Measurements from ENCODE around the gene SYMPK.
"Not testable (repeated sequence)": the region's sequence is repeated elsewhere in the genome, so short reads cannot be mapped to it uniquely, and the experiment has no call there.

SYMPK gene

GRCh38 chr19:45862564-45863334 is at the start of gene SYMPK:
Gene SYMPK (minus strand): TSS chr19:45863147. CDS start chr19:45854495, 8,652 bp downstream.
- DNase-seq (ENCODE audit: low read depth, low spot score) = peak; percentile 99

GRCh38 chr19:45911291-45911690 is 48.3 kb upstream of the SYMPK start:
- no peak for DNase-seq (ENCODE audit: low read depth, low spot score)

GRCh38 chr19:45908956-45909355 is 46.0 kb upstream of the SYMPK start:
- DNase-seq (ENCODE audit: low read depth, low spot score) = no peak

- no peak for DNase-seq (ENCODE audit: low read depth, low spot score)
These were observed 43.3 kb upstream of the SYMPK start for GRCh38 chr19:45906221-45906620.

- DNase-seq (ENCODE audit: low read depth, low spot score) = no peak
These were observed 42.1 kb upstream of the SYMPK start for GRCh38 chr19:45905011-45905410.

GRCh38 chr19:45902651-45903625 is 40.0 kb upstream of the SYMPK start:
- DNase-seq (ENCODE audit: low read depth, low spot score) = peak; percentile 99

- DNase-seq (ENCODE audit: low read depth, low spot score) = no peak
These were observed 39.1 kb upstream of the SYMPK start, which contains the start of gene MYPOP for GRCh38 chr19:45901912-45902650. Gene MYPOP (minus strand): TSS chr19:45902613. CDS start chr19:45901773, 840 bp downstream.

GRCh38 chr19:45901432-45901911 is 38.5 kb upstream of the SYMPK start:
- peak; percentile 23 for DNase-seq (ENCODE audit: low read depth, low spot score)

GRCh38 chr19:45900738-45901431 is 37.9 kb upstream of the SYMPK start:
- DNase-seq (ENCODE audit: low read depth, low spot score) = peak; percentile 23

- no peak for DNase-seq (ENCODE audit: low read depth, low spot score)
These were observed 37.1 kb upstream of the SYMPK start for GRCh38 chr19:45899919-45900589.

- DNase-seq (ENCODE audit: low read depth, low spot score) = no peak
These were observed 36.3 kb upstream of the SYMPK start for GRCh38 chr19:45899253-45899652.

- DNase-seq (ENCODE audit: low read depth, low spot score) = no peak
These were observed 34.4 kb upstream of the SYMPK start for GRCh38 chr19:45897261-45897812.

GRCh38 chr19:45895983-45896599 is 33.1 kb upstream of the SYMPK start:
- not testable (repeated sequence) for DNase-seq (ENCODE audit: low read depth, low spot score)

- no peak for DNase-seq (ENCODE audit: low read depth, low spot score)
These were observed 32.6 kb upstream of the SYMPK start for GRCh38 chr19:45895519-45895972.

GRCh38 chr19:45890877-45891276 is 27.9 kb upstream of the SYMPK start:
- no peak for DNase-seq (ENCODE audit: low read depth, low spot score)

GRCh38 chr19:45889210-45889885 is 26.4 kb upstream of the SYMPK start:
- DNase-seq (ENCODE audit: low read depth, low spot score) = no peak

GRCh38 chr19:45887200-45887710 is 24.3 kb upstream of the SYMPK start:
- no peak for DNase-seq (ENCODE audit: low read depth, low spot score)

GRCh38 chr19:45886427-45887199 is 23.7 kb upstream of the SYMPK start:
- peak; percentile 95 for DNase-seq (ENCODE audit: low read depth, low spot score)

Data from ELF-1 (cell line).